Body of pancreas (tissue), 4 donors: ENCODE data around the gene SP2. TPM values are rescaled to one million over a fixed set of nuclear protein-coding genes. Genes with fewer than 3 reads are reported as not detected.

ENCODE experiments used
- ATAC-seq: fragments of 150-250 bp; one replicate; pipeline ENCODE4 v1.9.1; 2016
- DNase-seq, 4 donors: peaks; one replicate each; pipeline ENCODE4 v3.0.0-alpha.2; 2019
- H3K27ac ChIP-seq, 4 donors: fragments of 200-600 bp; sonication (generic); 1 replicate in 3 of 4; 2 replicates in 1 of 4; pipeline versions ENCODE4 v1.5.1 to v1.6.1; 2016 to 2019; ENCODE audit warnings: mild to moderate bottlenecking in 1 of 4, mixed read lengths in 1 of 4, moderate library complexity in 1 of 4
- H3K27me3 ChIP-seq, 2 donors: fragments of 200-600 bp; sonication (generic); one replicate each; pipeline ENCODE4 v1.6.0; 2016; ENCODE audit warnings: mild to moderate bottlenecking in 1 of 2
- H3K36me3 ChIP-seq, 2 donors: fragments of 200-600 bp; sonication (generic); replicated peaks in 1 of 2; 2 replicates each; pipeline ENCODE4 v1.5.1; 2016; ENCODE audit warnings: low read depth in 2 of 2; ENCODE audit not compliant: insufficient read depth in 1 of 2
- H3K4me1 ChIP-seq: fragments of 200-600 bp; sonication (generic); one replicate; pipeline ENCODE4 v1.6.0; 2016
- H3K4me3 ChIP-seq, 2 donors: fragments of 200-600 bp; sonication (generic); 1 replicate in 1 of 2; 2 replicates in 1 of 2; pipeline ENCODE4 v1.5.1; 2016 to 2019
- H3K9me3 ChIP-seq, 3 donors: fragments of 200-600 bp; sonication (generic); 1 replicate in 2 of 3; 2 replicates in 1 of 3; pipeline ENCODE4 v1.5.1; 2016
- POLR2A ChIP-seq, 3 donors: fragments of 450-650 bp; IDR thresholded peaks; one replicate each; pipeline ENCODE4 v1.6.1; 2016; ENCODE audit warnings: antibody characterized with exemption in 3 of 3, mild to moderate bottlenecking in 2 of 3
- WGBS, 2 donors: methylation state at CpG; one replicate each; pipeline ENCODE4 v1.1.5; 2017; 5-methylcytosine and 5-hydroxymethylcytosine counted together
- intact Hi-C: fragments of 100-400 bp; cut with DNase I; formaldehyde crosslinking; loops from one replicate; pipeline ENCODE4 v1.15.1; 2023
- total RNA-seq, 2 donors: library from RNA; depleted of rRNA; stranded (reverse); fragments of >200 nt; gene quantifications; one replicate each; pipeline ENCODE4 v1.1.0, GENCODE V29; 2016
- TF ChIP-seq, protein P1 (sequence below), 7 experiments: fragments of 450-650 bp in 4 of 7; fragments of 200-600 bp in 3 of 7; sonication (generic) in 3 of 7; IDR thresholded peaks; one replicate each; pipeline ENCODE4 v1.5.1; 2016 to 2019; ENCODE audit warnings: antibody characterized with exemption in 7 of 7

SP2 gene
- total RNA-seq, 2 donors from 2014 or later: 4.7 to 6.3 TPM

DNA sequence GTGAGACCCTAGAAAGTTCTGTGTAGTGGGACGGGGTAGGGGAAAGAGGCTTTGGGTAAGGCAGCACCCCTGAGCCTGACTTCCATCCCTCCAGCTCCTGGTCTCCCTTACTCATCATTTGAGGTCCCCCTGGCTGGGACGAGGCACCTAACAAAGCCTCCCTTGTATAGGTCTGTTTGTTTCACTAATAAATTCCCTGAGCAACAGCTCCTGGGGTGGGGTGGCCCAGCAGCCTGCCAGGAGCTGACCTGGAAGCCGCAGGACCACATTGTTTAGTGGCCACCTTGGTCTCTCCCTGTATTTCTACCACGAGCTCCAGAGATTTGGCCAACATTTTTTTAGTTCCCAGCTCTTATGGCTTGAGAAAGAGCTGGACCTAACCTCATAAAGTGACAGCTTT is 54.4 kb downstream of the SP2 start:
- no peaks in the 10 kb centered on the region for H3K9me3 ChIP-seq
- H3K4me3 ChIP-seq: no peak overlapping the region
- peak; percentile 6 for ATAC-seq
- intact Hi-C loops: no loop called here
- TF ChIP-seq, protein P1, sequence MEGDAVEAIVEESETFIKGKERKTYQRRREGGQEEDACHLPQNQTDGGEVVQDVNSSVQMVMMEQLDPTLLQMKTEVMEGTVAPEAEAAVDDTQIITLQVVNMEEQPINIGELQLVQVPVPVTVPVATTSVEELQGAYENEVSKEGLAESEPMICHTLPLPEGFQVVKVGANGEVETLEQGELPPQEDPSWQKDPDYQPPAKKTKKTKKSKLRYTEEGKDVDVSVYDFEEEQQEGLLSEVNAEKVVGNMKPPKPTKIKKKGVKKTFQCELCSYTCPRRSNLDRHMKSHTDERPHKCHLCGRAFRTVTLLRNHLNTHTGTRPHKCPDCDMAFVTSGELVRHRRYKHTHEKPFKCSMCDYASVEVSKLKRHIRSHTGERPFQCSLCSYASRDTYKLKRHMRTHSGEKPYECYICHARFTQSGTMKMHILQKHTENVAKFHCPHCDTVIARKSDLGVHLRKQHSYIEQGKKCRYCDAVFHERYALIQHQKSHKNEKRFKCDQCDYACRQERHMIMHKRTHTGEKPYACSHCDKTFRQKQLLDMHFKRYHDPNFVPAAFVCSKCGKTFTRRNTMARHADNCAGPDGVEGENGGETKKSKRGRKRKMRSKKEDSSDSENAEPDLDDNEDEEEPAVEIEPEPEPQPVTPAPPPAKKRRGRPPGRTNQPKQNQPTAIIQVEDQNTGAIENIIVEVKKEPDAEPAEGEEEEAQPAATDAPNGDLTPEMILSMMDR (IDR thresholded peaks at IDR 0.05): no peak
- no peak for TF ChIP-seq POLR2A (IDR thresholded peaks at IDR 0.05)
- peak overlapping the region; percentile 96 to 100 (median 98) for H3K27ac ChIP-seq
- peak; percentile 58 to 75 (median 72) for DNase-seq
- H3K4me1 ChIP-seq: peaks cover 93% of the 10 kb centered on the region
- peaks cover 4 to 8% of the 10 kb centered on the region in 2 donors for H3K36me3 ChIP-seq
- 44 to 58% methylated on average over 4 of the region's 4 CpGs for WGBS, 2 donors
- H3K27me3 ChIP-seq: no peaks in the 10 kb centered on the region

DNA sequence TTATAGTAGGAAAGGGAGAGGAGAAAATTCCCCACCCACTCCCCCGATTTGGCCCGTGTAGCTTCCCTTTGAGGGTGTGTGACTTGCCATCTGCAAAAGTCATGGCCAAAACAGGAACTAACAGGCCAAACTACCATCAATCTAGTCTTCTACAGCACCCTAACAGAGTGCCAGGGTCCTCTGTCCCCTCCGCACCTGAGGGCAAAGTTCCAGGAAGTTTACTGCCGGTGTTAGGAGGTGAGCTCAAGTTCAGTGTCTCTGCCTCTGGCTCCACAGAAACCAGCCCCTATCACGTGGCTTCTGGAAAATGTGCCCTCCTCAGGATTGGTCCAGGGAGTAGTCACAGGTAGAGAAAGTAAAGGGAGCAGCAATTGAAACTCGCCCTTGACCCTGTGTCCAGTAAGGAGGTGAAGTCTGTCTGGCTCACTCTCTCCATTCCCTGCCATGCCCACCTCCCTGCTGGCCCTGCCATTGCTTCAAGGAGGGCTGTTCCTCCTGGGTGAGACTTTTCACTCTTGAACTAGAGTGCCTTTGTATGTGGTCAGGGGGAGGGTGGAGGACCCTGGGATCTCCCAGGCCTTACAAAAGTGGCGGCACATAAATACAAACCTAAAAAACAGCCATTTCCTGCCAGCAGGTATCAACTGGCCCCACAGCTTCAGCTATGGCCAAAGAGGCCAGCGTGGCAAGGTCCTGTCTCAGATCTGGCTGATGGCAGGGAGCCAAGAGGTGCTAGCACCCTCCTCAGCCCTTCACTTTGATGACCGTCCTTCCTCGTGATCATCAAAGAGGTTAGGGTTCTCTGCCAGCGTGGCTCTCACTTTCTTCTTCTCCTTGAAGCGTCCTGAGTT is 56.4 kb downstream of the SP2 start:
- 27 to 28% methylated on average over 12 of the region's 12 CpGs for WGBS, 2 donors
- ATAC-seq (no peak), DNase-seq (peak; percentile 52 to 69 (median 64))
- Histone ChIP-seq H3K36me3 (peaks cover 4 to 8% of the 10 kb centered on the region in 2 donors), H3K27ac (peak overlapping the region; percentile 96 to 100 (median 98)), H3K4me3 (no peak overlapping the region), H3K27me3 (no peaks in the 10 kb centered on the region), H3K4me1 (peaks cover 73% of the 10 kb centered on the region), H3K9me3 (no peaks in the 10 kb centered on the region)
- peak; percentile 24 to 43 (median 26) for TF ChIP-seq POLR2A (IDR thresholded peaks at IDR 0.05)
- TF ChIP-seq, protein P1 (IDR thresholded peaks at IDR 0.05): no peak
- intact Hi-C loops: no loop called here

- Histone ChIP-seq H3K4me3 (no peak overlapping the region), H3K27me3 (no peaks in the 10 kb centered on the region), H3K36me3 (peaks cover 4 to 8% of the 10 kb centered on the region in 2 donors), H3K27ac (peak overlapping the region; percentile 89 to 99 (median 96)), H3K4me1 (peaks cover 69% of the 10 kb centered on the region), H3K9me3 (no peaks in the 10 kb centered on the region)
- DNase-seq (no peak), ATAC-seq (no peak)
- TF ChIP-seq POLR2A (IDR thresholded peaks at IDR 0.05): no peak
- TF ChIP-seq, protein P1 (IDR thresholded peaks at IDR 0.05): peak in 4 of 7 experiments; percentile 11 to 45 (median 30)
- intact Hi-C loops: no loop called here
Measured at GRCh38 chr17:47953909-47954308, 57.9 kb downstream of the SP2 start.

GRCh38 chr17:47955497-47956461 is 59.7 kb downstream of the SP2 start:
- Histone ChIP-seq H3K27ac (peak overlapping the region; percentile 89 to 99 (median 96)), H3K36me3 (peaks cover 4 to 8% of the 10 kb centered on the region in 2 donors), H3K9me3 (no peaks in the 10 kb centered on the region), H3K27me3 (no peaks in the 10 kb centered on the region), H3K4me1 (peaks cover 69% of the 10 kb centered on the region), H3K4me3 (peak overlapping the region; percentile 69 to 80)
- DNase-seq (peak; percentile 94 to 98 (median 96)), ATAC-seq (peak; percentile 70)
- intact Hi-C loops: no loop called here
- TF ChIP-seq POLR2A (IDR thresholded peaks at IDR 0.05): peak; percentile 82 to 91 (median 90)
- TF ChIP-seq, protein P1 (IDR thresholded peaks at IDR 0.05): no peak
- WGBS, 2 donors: 18 to 20% methylated on average over 5 to 7 of the region's 7 CpGs
